Activated CD4-positive, alpha-beta T cell treated with anti-CD3 and anti-CD28 coated beads, Interleukin-10, Interleukin-2, amounts not matched to agents 100 ng/mL and 50 ng/mL, durations not matched to agents 16 hours and 8 hours (primary cell): ENCODE data around the gene SRSF1.
"Not testable (repeated sequence)": the region's sequence is repeated elsewhere in the genome, so short reads cannot be mapped to it uniquely, and the experiment has no call there.

Experiments used
- DNase-seq: peaks from one replicate; pipeline ENCODE4 v3.0.0-alpha.2; 2020

SRSF1 gene

GRCh38 chr17:58006924-58007780 lies at the start of gene SRSF1:
Gene SRSF1 (minus strand): TSS chr17:58007246. CDS start chr17:58007137, 109 bp downstream.
- peak; percentile 98 for DNase-seq

- no peak for DNase-seq
Measured at GRCh38 chr17:58056476-58056875, 49.4 kb upstream of the SRSF1 start.

GRCh38 chr17:58054641-58055040 lies 47.6 kb upstream of the SRSF1 start:
- no peak for DNase-seq

- no peak for DNase-seq
Measured at GRCh38 chr17:58052945-58053715, 46.1 kb upstream of the SRSF1 start.

GRCh38 chr17:58052407-58052806 lies 45.4 kb upstream of the SRSF1 start:
- no peak for DNase-seq

GRCh38 chr17:58051468-58051867 lies 44.4 kb upstream of the SRSF1 start:
- no peak for DNase-seq

DNA sequence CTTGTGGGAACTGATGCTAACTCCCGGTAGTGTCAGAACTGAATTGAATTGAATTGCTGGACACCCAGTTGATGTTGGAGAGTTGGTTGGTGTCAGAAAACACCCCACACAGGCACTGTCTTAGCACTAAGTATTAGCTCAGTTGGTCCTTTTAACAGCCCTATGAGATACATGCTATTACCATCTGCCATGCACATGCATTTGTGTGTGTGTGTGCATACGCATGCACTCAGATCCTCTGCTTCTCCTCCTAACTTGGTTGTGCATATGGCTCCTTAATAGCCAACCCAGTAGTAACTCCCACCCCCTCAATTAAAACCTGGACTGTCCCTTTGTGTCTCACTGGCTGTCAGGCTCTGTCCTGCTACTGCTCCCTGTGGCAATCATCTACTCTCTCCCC lies 43.9 kb upstream of the SRSF1 start:
- DNase-seq, result no peak

DNA sequence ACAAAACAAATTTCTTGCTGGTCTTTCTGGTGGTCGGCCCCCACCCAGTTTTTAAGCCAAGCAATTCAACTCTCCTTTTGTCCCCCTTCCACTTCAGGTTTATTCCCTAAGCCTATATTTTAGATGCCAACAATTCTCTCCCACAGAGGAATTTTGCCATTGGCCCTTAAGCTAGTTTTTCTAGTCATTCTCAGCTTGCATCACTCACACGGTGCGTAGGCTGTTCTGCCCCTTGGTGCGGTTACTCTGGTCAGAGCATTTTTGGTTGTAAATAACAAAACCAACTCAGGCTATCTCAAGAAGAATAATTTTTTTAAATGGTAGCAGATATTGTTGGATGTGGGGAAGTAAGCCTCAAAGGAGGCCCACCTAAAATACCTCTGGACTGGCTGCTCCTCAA lies 42.5 kb upstream of the SRSF1 start:
- no peak for DNase-seq

DNA sequence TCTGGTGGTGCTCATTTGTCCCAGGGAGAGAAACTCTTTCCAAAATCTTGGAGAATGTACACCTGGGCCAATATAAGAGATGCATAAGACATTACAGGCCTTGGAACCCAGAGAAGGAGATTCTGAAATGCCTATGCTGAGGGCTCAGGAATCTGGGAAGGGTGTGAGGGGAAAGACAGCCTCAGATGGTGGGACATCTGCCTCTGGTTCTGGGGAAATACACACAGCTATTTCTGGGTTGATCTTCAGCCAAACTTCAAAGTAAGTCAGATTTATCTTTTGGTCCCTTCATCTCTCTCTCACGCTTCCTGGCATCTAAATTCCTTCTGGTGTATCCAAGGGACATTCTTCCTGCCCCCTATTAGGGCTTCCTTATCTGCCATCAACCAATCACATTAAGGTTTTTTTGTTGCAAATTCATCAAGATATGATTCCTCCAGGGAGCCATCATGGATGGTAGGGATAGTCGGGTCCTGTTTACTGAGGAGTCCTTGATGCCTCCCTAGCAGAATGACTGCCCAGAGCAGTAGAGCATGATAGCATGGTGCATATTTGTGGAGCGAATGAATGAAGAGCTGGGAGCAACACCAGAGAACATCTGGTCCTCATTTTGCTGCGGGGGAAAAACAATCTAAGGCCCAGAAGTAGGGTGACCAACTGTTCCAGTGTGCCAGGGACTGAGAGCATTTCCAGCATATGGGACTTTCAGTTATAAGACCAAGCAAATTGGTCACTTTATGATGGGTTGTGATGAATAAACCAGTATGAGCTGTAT lies 40.5 kb upstream of the SRSF1 start:
- DNase-seq, result no peak

GRCh38 chr17:58046239-58047094 lies 39.4 kb upstream of the SRSF1 start:
- no peak for DNase-seq

DNA sequence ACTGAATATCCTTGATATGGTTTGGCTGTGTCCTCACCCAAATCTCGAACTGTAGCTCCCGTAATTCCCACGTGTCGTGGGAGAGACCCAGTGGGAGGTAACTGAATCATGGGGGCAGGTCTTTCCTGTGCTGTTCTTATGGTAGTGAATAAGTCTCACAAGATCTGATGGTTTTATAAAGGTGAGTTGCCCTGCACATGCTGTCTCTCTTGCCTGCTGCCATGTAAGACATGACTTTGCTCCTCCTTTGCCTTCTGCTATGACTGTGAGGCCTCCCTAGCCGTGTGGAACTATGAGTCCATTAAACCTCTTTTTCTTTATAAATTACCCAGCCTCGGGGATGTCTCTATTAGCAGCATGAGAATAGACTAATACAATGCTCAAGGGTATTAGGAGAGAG lies 37.2 kb upstream of the SRSF1 start:
- not testable (repeated sequence) for DNase-seq

- DNase-seq, result no peak
Measured at GRCh38 chr17:58043221-58044181, 36.5 kb upstream of the SRSF1 start.

DNA sequence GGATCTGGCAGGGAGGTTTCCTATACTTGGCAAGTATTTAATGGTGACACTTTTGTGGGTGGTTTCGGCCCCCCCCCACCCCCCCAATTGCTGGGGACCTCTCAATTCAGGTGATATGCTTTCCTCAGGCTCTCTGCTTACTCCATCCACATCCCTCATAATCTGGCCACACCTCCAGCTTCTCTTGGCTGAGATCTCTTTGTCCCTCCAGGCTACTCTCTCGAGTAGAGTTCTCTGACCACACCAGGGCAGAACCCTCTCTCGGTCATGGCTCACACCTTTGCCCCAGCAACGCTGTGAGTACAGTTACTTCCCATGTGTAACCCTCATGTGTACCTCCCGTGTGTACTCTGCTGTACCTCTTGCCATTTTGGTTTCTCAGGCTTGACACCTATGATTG lies 34.1 kb upstream of the SRSF1 start:
- DNase-seq, result no peak

- DNase-seq, result no peak
Measured at GRCh38 chr17:58040386-58040785, 33.3 kb upstream of the SRSF1 start.

DNA sequence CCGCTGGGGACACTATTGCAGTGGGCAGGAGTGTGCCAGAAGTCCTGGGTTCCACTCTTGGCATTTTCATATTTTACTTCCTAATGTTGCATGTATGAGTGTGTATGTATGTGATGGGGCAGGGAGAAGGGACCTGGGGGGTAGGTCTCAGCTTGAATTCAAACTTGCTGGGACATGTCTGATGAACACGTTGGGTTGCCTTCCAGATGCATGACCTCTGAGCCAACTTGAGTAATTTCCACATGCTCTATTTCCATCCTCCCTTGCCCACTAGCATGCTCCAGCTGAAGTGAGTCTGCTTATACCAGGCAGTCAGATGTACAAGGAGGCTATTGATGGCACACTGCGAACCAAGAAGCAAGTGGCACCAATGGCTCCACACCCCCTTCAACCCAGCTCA lies 32.9 kb upstream of the SRSF1 start:
- DNase-seq, result no peak

DNA sequence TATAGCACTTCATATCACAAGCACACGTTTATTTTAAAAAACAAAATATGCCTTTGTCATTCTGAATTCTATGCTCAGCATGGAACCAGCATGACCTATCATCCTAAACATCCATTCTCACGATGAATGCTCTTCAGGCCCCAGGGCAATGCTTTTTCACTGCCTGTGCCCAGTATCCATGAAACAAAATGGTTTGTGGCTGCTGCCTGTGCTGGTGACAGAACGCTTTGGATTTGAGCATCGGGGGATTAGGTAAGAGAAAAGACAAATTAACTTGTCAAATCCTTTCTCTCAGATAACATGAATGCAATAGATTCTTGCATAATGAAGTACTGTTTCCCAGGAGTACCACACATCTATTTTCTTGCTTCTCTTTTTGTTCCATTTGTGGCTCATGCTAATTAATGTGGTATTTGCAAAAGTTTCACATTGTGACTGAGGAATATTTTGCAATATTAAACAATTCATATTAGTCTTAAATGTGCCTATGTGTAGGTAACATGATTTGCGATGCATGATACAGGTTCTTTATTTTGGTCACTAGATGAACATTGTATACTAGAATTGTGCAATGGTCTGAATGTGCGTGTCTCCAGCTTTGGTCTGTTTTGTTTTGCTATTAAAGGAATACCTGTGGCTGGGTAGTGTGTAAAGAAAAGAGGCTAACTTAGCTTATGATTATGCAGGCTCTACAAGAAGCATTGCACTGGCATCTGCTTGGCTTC lies 25.8 kb upstream of the SRSF1 start:
- no peak for DNase-seq

DNA sequence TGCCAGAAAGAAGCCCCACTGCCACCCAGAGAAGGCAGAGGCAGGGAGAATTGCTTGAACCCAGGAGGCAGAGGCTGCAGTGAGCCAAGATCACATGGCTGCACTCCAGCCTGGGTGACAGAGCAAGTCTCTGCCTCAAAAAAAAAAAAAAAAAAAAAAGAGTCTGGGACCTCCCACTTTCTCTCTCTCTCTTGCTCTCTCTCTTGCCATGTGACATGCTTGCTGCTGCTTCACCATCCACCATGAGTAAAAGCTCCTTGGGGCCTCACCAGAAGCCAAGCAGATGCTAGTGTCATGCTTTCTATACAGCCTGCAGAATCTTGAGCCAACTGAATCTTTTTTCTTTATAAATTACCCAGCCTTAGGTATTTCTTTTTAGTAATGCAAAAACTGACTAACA lies 21.5 kb upstream of the SRSF1 start:
- DNase-seq, result no peak

DNA sequence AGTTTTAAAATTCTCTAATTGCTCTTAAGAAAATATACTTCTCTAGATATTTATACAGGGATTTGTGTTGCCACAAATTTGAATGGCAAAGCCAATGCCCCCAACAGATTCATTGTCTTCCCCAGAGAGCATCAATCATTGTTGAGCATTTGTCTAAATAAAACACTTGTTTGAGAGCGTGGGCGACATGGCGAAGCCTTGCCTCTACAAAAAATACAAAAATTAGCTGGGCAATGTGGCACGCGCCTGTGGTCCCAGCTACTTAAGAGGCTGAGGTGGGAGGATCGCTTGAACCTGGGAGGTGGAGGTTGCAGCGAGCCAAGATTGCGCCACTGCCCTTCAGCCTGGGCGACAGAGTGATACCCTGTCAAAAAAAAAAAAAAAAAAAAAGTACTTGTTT lies 13.4 kb upstream of the SRSF1 start:
- DNase-seq, result no peak

- no peak for DNase-seq
Measured at GRCh38 chr17:58019521-58019920, 12.5 kb upstream of the SRSF1 start.

GRCh38 chr17:58019039-58019438 lies 12.0 kb upstream of the SRSF1 start:
- DNase-seq, result no peak
